ENCODE results near the gene TP63.

Gene TP63

DNA sequence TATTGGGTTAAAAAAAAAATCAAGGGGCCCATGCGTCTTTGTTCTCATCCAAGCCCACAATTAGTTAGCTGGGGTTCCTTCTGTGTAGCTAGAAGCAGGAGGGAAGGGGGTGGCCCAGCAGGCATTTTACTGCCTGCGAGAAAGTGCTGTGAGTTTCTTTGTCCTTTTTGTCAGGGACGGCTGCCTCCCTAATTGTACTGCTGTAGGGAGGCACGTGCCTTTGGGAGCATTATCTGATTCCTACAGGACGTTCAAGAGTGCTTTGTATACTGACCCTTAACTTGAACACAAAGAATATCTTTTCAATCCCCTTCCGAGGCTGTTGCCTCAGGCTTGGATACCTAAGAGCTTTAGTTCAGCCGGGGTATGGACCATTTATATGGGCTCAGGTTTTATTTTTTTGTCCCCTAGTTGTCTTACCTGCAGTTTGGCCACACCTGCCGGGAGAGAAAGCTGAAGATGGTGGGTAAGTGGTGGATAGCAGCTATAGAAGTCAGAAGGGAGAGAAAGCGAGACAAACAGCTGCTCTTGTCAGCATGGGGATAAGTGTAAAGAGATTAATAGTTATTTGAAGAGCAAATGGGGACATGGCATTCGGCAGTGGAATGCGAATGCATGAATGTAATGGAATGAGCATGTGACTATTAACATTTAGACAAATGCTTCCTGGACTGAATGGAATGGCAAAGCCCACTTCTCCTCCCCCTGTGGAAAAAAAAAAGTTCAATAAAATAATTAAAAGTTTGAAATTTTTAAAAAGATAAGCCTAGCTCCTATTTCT lies 175.2 kb downstream of the TP63 start:
- no peak for DNase-seq (ENCODE audit: extremely low read depth in 1 of 2, low read depth in 1 of 2)

DNA sequence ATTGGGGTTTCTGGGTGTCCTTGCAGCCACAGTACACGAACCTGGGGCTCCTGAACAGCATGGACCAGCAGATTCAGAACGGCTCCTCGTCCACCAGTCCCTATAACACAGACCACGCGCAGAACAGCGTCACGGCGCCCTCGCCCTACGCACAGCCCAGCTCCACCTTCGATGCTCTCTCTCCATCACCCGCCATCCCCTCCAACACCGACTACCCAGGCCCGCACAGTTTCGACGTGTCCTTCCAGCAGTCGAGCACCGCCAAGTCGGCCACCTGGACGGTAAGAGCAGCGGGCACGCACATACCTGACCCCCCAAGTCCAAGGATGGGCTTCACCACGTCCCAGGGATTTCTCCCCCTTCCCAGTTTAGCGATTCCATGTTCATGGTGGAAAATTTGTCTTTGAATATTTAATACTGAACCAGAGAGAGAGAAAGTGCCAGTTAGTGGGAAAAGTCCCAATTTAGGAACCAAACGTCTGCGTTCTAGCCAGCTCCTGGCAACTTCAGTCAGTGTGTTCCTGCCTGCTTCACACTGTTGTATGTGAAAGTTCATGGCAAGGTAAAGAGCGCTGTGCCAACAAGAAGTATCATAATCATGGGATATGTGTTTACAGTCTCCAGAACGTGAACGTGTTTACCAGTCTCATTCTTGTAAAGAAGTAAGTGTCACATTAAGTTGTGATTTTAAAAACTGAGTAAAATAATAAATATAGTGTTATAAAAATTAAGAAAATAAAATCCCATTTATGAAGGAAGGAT lies 177.2 kb downstream of the TP63 start:
- DNase-seq (ENCODE audit: extremely low read depth in 1 of 2, low read depth in 1 of 2) = no peak

DNA sequence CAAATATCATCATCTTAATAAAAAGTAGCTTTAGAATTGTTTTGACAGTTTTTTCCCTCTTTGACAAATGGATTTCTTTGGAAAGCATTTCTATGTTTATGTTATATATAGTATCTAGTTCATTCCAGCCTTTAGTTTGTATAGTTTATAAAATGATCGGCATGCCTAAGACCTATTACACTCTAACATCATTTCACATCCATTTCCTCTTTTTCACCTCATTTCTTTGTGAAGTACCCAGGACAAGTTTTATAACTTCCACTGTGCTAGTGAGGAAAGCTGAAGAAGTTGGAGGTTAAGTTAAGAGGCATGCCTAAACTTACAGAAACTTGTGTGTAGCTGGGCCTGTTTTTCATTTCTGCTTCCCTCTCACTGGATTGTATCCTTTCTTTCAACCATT lies 178.4 kb downstream of the TP63 start:
- no peak for DNase-seq (ENCODE audit: extremely low read depth in 1 of 2, low read depth in 1 of 2)

DNA sequence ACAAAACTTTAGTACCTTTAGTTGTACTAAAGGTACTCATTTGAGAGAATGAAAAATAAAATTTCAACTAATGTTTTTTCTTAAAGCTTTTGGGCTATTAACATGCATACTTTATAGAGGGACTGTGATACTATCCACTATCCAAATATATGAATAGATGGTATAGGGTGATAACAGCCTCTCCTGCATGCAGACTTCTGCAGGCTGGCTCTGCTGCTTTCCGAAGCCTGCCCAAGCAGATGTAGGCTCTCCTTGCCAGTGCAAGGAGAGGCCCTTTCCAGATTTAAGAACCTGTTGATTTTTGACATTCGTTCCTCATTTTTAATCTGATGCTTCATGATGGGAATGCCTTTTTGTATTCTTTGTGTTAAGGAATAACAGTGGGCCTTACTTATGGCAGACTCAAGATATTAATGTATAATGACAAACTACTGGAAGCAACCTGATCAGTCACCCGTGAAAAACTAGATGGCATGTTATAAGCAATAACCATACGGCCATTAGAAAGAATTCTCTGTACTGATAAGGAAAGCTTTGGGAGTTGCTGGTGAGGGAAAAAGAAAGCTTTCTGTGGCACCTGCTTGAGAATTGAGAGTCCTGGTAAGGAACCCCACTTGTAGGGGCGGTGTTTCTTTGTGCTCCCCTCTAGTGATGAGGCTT lies 181.7 kb downstream of the TP63 start:
- DNase-seq (ENCODE audit: extremely low read depth in 1 of 2, low read depth in 1 of 2) = no peak

DNA sequence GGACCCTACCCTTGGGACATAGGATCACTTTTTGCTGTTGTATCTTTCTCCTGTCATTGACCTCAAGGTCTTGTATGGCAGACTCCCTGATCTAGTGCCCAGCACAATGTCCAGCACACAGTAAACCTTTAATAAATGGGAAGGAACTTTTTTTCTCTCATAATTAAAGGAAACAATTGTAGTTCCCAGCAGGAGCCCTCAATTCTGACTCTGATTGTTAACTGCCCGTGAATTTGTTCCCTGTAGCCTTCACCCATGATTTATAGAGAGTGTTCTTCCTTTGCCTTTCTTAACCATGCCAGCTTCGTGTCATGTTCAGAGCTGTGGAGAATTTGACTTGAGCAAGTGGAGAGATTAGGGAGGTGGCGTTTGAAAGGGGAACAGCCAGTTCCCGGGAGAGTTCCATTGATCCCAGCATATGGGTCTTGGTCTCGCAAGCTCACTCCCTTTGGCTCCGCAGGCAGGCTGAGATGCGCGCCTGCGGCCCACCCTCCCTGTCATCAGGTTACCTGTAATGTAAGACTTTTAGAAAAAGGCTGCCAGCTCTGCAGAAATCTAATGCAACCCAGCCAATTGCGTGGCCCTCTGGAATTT lies 182.6 kb downstream of the TP63 start:
- DNase-seq (ENCODE audit: extremely low read depth in 1 of 2, low read depth in 1 of 2) = no peak

DNA sequence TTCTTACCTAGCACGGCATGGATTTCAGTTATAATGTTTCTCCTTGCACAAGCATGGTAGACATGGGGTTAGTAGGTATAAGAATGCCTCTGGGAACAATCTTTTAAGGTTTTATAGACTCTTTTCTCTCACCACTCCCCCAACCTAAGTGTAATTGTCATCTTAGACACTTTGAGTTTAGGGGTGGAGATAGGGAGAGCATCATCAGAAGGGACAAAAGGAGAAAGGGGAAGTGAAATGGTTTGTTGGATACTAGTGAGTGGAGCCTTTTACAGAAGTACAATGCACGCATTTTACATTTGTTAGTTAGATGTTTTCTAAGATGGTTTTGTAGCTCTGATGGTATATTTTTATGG lies 189.2 kb downstream of the TP63 start:
- no peak for DNase-seq (ENCODE audit: extremely low read depth in 1 of 2, low read depth in 1 of 2)

DNA sequence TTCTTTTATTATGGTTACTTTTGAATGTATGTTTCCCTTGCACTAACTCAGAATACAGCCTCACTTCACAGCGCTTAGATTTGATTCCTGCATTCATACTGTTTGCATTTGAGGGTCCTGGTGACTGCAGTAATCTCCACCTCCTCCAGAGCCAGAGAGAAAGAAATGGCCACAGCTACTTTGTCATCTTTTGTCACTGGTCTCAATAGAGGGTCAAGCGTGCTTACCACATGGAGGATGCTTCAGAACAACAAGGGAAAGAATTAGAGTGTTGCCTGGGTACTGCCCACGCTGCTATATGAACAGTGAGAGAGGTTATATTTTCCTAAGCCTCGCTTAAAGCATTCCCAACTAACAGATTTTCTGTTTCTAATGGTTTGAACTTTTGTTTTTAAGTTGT lies 190.1 kb downstream of the TP63 start:
- DNase-seq (ENCODE audit: extremely low read depth in 1 of 2, low read depth in 1 of 2) = no peak

DNA sequence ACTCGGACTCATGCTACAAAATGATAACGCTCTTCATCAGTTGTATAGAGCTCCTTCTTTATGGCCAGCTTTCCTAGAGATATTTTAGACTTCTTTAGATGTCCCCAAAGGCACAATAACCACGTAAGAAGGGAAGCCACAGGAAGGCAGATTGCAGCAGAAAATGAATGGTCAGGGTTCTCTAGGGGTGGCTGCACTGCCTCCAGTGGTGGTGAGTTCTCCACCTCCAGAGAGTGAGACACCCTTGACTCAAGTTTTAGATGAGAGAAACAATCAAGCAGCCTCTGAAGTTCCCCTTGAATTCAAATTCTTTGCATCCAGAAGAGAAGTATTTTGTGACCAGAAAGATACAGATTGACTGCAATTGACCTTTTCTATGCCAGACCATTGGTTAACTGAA lies 191.5 kb downstream of the TP63 start:
- DNase-seq (ENCODE audit: extremely low read depth in 1 of 2, low read depth in 1 of 2) = no peak

DNA sequence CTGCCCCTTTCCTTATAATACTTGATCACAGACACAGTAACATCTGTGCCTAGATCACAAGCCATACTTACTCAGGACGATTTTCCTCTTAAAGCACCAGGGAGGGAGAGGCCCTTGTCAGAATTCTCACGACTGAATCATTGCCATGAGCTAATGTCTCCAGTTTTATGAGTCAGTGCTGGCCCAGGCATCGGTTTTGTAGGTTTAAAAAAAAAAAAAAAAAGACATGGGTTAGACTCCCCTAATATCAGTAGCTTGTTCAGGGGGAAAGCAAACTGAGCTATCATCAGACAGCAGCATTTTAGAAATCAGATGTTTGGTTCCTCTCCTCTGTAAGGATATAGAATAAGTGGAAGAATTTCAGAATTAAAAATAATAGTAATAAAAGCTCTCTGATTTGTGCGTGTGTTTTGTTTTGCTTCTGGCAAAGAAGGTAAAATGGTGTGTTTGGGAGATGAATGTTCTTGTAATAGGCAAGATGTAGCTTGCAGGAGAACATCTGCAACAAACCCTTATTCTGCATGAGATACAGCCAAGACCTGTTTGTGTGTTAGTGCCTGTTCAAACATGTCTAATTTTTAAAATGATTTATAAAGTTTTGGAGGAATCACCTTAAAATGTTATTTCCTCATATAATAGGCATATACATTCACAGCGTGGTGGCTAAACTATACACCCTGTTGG lies 193.6 kb downstream of the TP63 start:
- DNase-seq (ENCODE audit: extremely low read depth in 1 of 2, low read depth in 1 of 2) = no peak

DNA sequence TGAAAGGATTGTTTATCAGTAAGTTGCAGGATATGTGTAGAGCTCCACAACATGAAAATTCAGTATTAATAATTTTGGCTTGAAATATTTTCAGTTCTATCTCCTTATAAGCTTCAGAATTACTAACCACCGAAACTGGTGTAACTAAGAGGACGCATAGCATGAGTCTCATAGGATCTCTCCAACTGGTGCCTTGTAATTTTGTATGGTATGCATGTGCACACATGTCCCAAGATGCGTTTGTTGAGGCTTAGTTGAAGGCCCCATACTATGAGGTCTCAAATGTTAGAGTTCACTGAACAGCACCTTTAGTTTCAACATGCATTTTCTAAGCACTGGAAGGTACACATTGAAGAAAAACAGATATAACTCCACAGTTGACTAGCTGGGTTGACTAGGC lies 195.4 kb downstream of the TP63 start:
- no peak for DNase-seq (ENCODE audit: extremely low read depth in 1 of 2, low read depth in 1 of 2)

DNA sequence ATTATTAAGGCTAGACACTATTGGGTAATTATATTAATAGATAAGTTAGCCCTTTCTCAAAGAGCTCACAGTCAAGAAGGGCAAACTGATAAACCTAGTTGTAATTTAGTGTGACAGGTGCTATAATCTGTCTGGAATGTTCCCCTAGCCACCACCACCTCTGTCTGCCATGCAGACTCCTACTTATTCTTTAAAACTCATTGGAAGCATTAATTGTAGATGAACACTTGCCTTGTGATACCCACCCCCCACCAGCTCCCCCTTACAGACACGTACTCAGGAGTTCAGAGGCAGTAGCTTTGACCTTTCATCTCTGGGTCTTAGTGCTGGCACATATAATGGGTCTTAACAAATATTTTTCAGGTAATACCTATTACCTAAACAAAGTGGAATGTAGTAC lies 195.9 kb downstream of the TP63 start:
- no peak for DNase-seq (ENCODE audit: extremely low read depth in 1 of 2, low read depth in 1 of 2)

DNA sequence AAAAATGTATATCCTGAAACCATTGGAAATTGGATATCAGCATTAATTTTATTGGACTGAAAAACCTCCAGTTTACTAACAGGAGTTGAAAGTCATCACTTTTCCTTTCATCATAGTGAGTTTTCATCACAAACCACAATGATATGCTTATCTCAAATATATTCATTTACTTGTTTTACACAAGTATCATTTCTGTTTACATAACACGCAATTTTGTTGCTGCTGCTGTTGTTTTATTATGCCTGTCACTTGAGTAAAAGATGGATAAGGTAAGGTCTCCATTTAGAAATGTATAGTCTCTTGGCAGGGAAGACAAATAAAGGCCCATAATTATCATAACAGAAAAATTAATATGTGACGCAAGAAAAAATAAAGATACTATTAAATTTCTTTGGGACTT lies 199.2 kb downstream of the TP63 start:
- no peak for DNase-seq (ENCODE audit: extremely low read depth in 1 of 2, low read depth in 1 of 2)

DNA sequence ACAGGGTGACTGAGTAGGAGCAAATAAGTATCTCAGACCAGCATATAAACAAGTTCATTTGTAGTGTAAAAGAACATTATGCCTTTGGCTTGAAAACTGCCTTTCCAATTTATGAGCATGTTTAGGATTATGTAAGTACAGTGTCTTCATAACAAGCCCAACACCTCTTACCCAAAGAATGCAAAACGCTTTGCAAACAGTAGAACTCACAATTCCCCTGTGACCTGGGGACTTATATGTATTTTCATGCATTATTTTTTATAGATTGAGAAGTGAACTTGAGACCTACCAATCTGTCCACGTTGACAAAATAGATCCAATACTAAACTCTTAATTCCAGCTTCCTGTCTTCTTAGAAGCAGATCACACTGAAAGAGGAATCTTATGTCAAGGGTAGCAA lies 202.1 kb downstream of the TP63 start:
- no peak for DNase-seq (ENCODE audit: extremely low read depth in 1 of 2, low read depth in 1 of 2)

DNA sequence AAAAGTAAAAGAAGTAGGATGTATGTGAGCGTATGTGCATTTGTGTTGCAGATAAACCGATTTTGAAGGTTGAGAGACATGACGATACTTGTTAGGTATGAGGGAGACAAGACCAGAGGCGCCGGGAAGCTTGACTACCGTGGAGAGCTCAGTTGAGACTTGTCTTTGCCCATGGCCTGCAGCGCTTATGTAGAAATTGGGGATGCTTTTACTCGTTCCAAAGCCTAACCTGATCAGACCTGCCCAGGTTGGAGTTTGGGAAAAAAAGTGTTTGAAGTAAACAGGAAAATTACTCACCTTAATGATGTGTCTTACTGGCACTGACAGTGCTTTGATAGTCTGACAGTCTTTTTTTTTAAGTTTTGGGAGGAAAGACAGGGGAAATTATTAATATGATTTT lies 202.8 kb downstream of the TP63 start:
- no peak for DNase-seq (ENCODE audit: extremely low read depth in 1 of 2, low read depth in 1 of 2)

DNA sequence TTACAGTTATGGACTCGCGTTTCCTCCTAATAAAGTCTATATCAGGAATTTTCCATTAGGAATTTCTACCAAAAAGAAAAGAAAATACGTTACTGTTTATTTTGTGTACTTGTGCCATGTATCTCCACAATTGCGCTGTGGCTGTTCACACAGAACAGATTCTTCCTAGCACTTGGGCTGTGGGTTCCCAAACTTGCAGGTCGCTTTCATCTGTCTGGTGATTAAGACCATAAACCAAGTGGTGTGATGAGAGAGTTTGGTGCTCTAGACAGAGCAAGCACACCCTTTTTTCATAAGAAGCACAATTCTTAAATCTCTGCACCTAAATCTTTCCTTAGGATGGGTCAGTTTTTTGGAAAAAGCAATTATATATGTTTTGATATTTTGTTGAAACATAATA lies 203.3 kb downstream of the TP63 start:
- DNase-seq (ENCODE audit: extremely low read depth in 1 of 2, low read depth in 1 of 2) = no peak

DNA sequence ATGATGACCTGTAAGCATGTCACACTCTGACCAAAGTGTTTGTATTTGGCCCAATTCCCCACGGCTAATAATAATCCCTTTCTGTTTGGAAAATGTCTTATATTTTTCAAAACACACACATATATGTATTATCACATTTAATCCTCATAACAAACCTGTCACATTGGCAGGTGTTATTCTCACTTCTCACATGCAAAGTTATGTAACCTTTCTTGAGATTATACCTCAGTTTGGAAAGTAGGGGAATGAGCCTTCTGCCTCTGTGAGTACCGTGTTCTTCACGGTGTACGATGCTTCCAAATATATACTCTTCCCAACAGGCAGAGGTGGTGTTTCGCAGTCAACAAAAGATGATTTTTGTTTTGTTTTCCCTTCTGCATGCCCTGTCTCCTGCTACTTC lies 205.6 kb downstream of the TP63 start:
- DNase-seq (ENCODE audit: extremely low read depth in 1 of 2, low read depth in 1 of 2) = no peak

DNA sequence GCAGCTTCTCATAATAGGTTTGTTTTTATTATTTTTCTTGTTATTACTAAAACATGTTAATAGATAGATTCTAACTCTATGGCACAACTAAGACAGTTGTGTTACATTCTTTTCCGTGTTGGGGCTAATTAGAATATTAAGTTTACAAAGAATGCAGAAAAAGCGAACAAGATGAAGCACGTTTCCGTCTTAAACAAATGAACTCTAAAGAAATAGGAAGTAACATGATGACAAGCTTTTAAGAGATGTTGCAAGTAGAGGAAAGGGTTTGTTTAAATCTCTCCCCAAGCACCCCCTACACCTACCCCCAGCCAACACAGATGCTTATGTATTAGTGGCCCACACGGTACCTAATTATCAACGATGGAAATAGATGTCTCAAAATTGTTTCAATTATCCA lies 207.1 kb downstream of the TP63 start:
- DNase-seq (ENCODE audit: extremely low read depth in 1 of 2, low read depth in 1 of 2) = no peak

DNA sequence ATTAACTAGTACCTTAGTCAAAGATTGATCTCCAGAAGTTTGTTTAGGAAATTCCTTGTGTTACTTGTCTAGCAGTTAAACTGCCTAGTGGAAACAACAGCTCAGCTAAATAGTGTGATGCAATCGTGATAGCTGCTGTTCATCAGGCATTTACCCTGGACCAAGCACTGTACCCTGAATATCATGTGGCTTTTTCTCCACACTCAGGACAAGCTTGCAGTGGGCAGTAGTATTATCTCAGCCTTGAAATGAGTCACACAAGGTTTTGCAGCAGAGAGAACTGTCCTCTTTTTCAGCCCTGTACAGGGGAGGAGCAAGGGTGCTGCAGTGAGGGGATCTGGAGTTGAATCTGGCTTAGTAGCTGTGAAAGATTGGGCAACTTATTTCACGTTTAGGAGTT lies 208.4 kb downstream of the TP63 start:
- DNase-seq (ENCODE audit: extremely low read depth in 1 of 2, low read depth in 1 of 2) = no peak

DNA sequence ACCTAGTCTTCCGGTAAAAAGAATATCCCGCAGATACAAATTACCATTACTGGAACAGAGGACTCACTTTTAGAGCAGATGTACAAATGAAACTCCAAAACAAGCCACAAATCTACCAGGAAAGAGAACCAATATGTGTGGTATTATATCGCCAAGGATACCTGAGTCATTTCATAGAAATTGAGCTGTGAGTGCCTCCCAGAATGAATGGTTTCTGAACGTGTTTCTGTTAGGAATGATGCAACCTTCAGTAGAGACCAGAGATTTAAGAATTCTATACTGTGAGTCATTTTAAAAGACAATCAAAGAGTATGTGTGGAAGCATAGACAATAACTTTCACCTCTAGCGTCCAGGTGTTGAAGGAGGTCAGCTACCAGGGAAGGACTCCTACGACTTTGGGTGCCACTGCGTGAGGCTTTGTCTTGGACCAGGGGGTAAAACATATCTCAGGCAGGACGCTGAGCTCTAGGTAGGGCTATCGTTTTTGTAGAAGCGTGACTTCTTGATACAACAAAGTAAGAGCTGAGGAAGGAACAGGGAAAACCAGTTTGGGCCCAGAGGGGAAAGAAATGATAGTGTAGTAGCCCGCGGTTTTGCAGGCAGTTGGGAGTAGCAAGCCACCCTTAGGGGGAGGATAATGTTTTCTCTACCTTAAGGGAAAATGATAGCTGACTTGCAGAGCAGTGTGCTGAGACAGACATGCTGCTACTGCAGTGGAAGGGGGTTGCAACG lies 210.4 kb downstream of the TP63 start:
- DNase-seq (ENCODE audit: extremely low read depth in 1 of 2, low read depth in 1 of 2) = no peak

All from stimulated activated CD8-positive, alpha-beta memory T cell treated with anti-CD3 and anti-CD28 coated beads, Interleukin-7, amount 100 ng/mL, for 48 hours (primary cell).